GM23338 (cell line): ENCODE results near the gene GPHA2. TPM values are rescaled to one million over a fixed set of nuclear protein-coding genes. Genes with fewer than 3 reads are reported as not detected.
A peak's percentile ranks its signal among the peaks of the same experiment; 100 is the strongest.

Source experiments
- ATAC-seq: fragments of 200-7000 bp; cut with Tn5 transposase; 3 replicates; pipeline ENCODE4 v1.9.1; 2020
- DNase-seq: peaks from one replicate; pipeline ENCODE4 v3.0.0-alpha.2; 2015; ENCODE audit warnings: low spot score
- H2AFZ ChIP-seq: fragments of 200-600 bp; sonication (generic); 2 replicates; pipeline ENCODE4 v1.8.0; 2016; ENCODE audit warnings: antibody characterized with exemption, mild to moderate bottlenecking, moderate library complexity
- H3F3A ChIP-seq: fragments of 200-600 bp; sonication (generic); replicated peaks from 2 replicates; pipeline ENCODE4 v1.8.0; 2017; ENCODE audit warnings: antibody characterized with exemption, mixed run types, low read depth
- H3K27ac ChIP-seq: fragments of 200-600 bp; sonication (generic); 2 replicates; pipeline ENCODE4 v1.6.1; 2016; ENCODE audit warnings: low read depth
- H3K27me3 ChIP-seq: fragments of 200-600 bp; sonication (generic); 2 replicates; pipeline ENCODE4 v1.8.0; 2016; ENCODE audit warnings: mild to moderate bottlenecking, mixed run types, moderate library complexity; ENCODE audit not compliant: insufficient read depth
- H3K36me3 ChIP-seq: fragments of 200-600 bp; sonication (generic); 2 replicates; pipeline ENCODE4 v1.8.0; 2016; ENCODE audit warnings: mild to moderate bottlenecking; ENCODE audit not compliant: insufficient read depth
- H3K4me1 ChIP-seq: fragments of 200-600 bp; sonication (generic); 2 replicates; pipeline ENCODE4 v1.8.0; 2016; ENCODE audit warnings: mild to moderate bottlenecking, moderate library complexity; ENCODE audit not compliant: insufficient read depth
- H3K4me2 ChIP-seq: fragments of 200-600 bp; sonication (generic); 2 replicates; pipeline ENCODE4 v1.7.1; 2017; ENCODE audit warnings: mixed run types
- H3K4me3 ChIP-seq: fragments of 200-600 bp; sonication (generic); 2 replicates; pipeline ENCODE4 v1.6.1; 2016; ENCODE audit warnings: mixed run types
- H3K79me2 ChIP-seq: fragments of 200-600 bp; sonication (generic); replicated peaks from 2 replicates; pipeline ENCODE4 v1.8.0; 2017; ENCODE audit warnings: mild to moderate bottlenecking; ENCODE audit not compliant: insufficient read depth
- H3K9me2 ChIP-seq: fragments of 200-600 bp; sonication (generic); 2 replicates; pipeline ENCODE4 v1.8.0; 2017; ENCODE audit not compliant: insufficient read depth
- H4K20me1 ChIP-seq: fragments of 200-600 bp; sonication (generic); replicated peaks from 2 replicates; pipeline ENCODE4 v1.8.0; 2017; ENCODE audit warnings: mild to moderate bottlenecking; ENCODE audit not compliant: insufficient read depth
- H3K27ac Mint-ChIP-seq: 2 replicates; pipeline ENCODE4 v1.8.0; 2020; ENCODE audit warnings: inconsistent platforms, mild to moderate bottlenecking, moderate library complexity, mixed read lengths
- H3K27me3 Mint-ChIP-seq: 3 replicates; pipeline ENCODE4 v1.8.0; 2022; ENCODE audit warnings: low read depth, mild to moderate bottlenecking, moderate library complexity, mixed read lengths, inconsistent platforms; ENCODE audit not compliant: insufficient read depth, poor library complexity
- H3K36me3 Mint-ChIP-seq: 3 replicates; pipeline ENCODE4 v1.8.0; 2021; ENCODE audit warnings: low read depth, mild to moderate bottlenecking, inconsistent platforms, moderate library complexity, mixed read lengths
- H3K4me1 Mint-ChIP-seq: 3 replicates; pipeline ENCODE4 v1.8.0; 2020; ENCODE audit warnings: mild to moderate bottlenecking, inconsistent platforms, mixed read lengths
- H3K4me3 Mint-ChIP-seq: 3 replicates; pipeline ENCODE4 v1.8.0; 2021; ENCODE audit warnings: moderate library complexity, mild to moderate bottlenecking, inconsistent platforms, mixed read lengths
- H3K9me3 Mint-ChIP-seq: 3 replicates; pipeline ENCODE4 v1.8.0; 2020; ENCODE audit warnings: moderate library complexity, mild to moderate bottlenecking, inconsistent platforms, mixed read lengths
- CTCF ChIP-seq, 2 experiments: fragments of 200-600 bp in 1 of 2; sonication (generic) in 1 of 2; conservative IDR thresholded peaks; 2 replicates each; pipeline versions ENCODE4 v1.5.1 to v1.6.1; 2016 to 2017; ENCODE audit warnings: antibody characterized with exemption in 2 of 2, low read depth in 2 of 2, mild to moderate bottlenecking in 2 of 2, moderate library complexity in 1 of 2
- POLR2AphosphoS5 ChIP-seq: IDR thresholded peaks from 2 replicates; pipeline ENCODE4 v1.6.1; 2016; ENCODE audit warnings: antibody characterized with exemption, low read depth
- STAT1 ChIP-seq: IDR thresholded peaks from one replicate; pipeline ENCODE4 v1.6.1; 2016; ENCODE audit warnings: antibody characterized with exemption; ENCODE audit not compliant: unreplicated experiment
- ZNF462 ChIP-seq: fragments of 250-450 bp; sonication (Bioruptor Pico); IDR thresholded peaks from 2 replicates; pipeline ENCODE4 v1.5.0; 2020; ENCODE audit warnings: mild to moderate bottlenecking, moderate library complexity
- polyA plus RNA-seq: library from polyadenylated mRNA; unstranded; fragments of >200 nt; fragmentation: Nextera tagmentation; extraction: Ambion mirVana; gene quantifications from 2 replicates; pipeline ENCODE4 v1.2.1, GENCODE V29; 2016
- total RNA-seq: library from RNA; depleted of rRNA; stranded (reverse); fragments of >200 nt; shearing (Covaris generic); gene quantifications from 2 replicates; pipeline ENCODE4 v1.2.3, GENCODE V29; 2014

GPHA2 gene
- total and polyA plus RNA-seq, 2 experiments from 2014 or later: 0.83 to 1.8 TPM

GRCh38 chr11:64947208-64947814 is 11.6 kb upstream of the GPHA2 start:
- DNase-seq: no peak
- Mint-ChIP-seq H3K36me3 (no peaks in the 10 kb centered on the region), H3K4me3 (no peak overlapping the region), H3K27me3 (peaks cover 2% of the 10 kb centered on the region), H3K9me3 (no peaks in the 10 kb centered on the region), H3K27ac (no peak overlapping the region), H3K4me1 (peaks cover 2% of the 10 kb centered on the region; the same call in 1 of the 3 replicates)
- peak overlapping the region; percentile 77 for H2AFZ ChIP-seq
- no peaks in the 10 kb centered on the region for H3K27me3 ChIP-seq
- no peaks in the 10 kb centered on the region for H3K79me2 ChIP-seq
- peak; percentile 32; the same call in 1 of the 3 replicates for ATAC-seq
- no peaks in the 10 kb centered on the region for H3K4me1 ChIP-seq
- 0 out of 4 replicates have a peak, but pooled peaks of 1 of the 2 experiments have one; percentile 3 for TF ChIP-seq CTCF (conservative IDR thresholded peaks at IDR 0.05; ENCODE audit: low read depth in 2 of 2)
- no peak for TF ChIP-seq POLR2AphosphoS5
- TF ChIP-seq STAT1: no peak
- TF ChIP-seq ZNF462 (CRISPR knock-in tag): no peak
- H3K4me3 ChIP-seq: no peak overlapping the region
- no peak overlapping the region for H3K4me2 ChIP-seq
- H3K9me2 ChIP-seq: no peaks in the 10 kb centered on the region
- no peaks in the 10 kb centered on the region for H3F3A ChIP-seq
- no peak overlapping the region for H3K27ac ChIP-seq
- H4K20me1 ChIP-seq: no peaks in the 10 kb centered on the region
- H3K36me3 ChIP-seq: no peaks in the 10 kb centered on the region
